HG02759 (cell line): ENCODE results near the gene SPATA31C1.
"Not testable (repeated sequence)": the region's sequence is repeated elsewhere in the genome, so short reads cannot be mapped to it uniquely, and the experiment has no call there.

ENCODE experiments used
- ATAC-seq: cut with Tn5 transposase; IDR thresholded peaks from one replicate; pipeline ENCODE4 v1.9.1; 2021; ENCODE audit warnings: mild to moderate bottlenecking, moderate library complexity; ENCODE audit not compliant: unreplicated experiment

SPATA31C1 gene

GRCh38 chr9:87917662-87918061 is at the start of gene SPATA31C1:
SPATA31C1 (plus strand) TSS chr9:87917962.
- not testable (repeated sequence) for ATAC-seq

GRCh38 chr9:87868175-87868574 is 49.6 kb upstream of the SPATA31C1 start:
- ATAC-seq: no peak

DNA sequence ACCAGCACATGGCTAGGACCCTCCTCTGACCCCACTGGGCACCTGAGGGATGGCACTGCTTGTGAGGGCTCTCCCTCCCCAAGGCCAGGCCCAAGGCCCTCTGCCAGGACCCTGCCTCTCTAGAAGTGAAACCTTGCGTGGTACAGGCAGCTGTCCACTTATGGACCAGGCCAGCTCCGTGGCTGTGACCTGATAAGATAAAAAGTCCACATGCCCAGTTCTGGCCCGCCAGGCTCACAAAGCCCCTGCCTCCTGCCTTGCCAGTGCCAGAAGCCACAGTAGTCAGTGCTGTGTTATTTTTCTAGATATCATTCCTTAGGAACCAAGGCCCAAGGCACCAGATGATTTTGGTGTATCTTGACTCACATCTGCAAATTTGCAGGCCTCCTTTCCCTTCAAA is 49.1 kb upstream of the SPATA31C1 start:
- ATAC-seq: no peak

- no peak for ATAC-seq
These were observed 48.7 kb upstream of the SPATA31C1 start for GRCh38 chr9:87869082-87869481.

DNA sequence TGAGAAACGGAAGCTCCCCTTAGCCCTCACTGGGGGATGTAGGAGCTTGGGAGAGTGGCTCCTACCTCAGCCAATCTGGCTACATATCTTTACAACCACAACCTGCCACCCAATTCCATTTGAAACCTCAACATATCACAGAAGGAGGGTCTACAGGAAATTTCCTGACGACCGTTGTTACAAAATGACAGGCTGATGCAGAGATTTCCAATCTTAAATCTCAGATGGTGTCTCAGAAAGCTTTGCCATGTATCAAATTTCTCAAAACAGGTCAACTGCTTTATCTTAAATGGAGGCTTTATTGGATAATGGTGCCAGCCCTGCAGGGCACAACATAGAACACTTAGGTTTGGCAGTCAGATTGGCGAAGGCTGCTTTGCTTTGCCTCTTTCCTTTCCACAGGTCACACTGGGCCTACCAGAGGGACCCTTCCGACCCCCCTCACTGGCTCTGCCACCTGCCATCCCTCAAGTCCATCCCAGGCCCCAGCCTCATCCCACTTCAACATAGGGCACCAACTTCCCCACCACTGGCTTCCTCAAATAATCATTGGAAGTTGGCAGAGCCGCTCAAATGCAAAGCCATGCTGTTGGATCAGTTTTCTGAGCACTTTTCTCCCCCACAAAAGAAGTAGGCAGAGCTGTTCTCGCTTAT is 46.2 kb upstream of the SPATA31C1 start:
- ATAC-seq: no peak

DNA sequence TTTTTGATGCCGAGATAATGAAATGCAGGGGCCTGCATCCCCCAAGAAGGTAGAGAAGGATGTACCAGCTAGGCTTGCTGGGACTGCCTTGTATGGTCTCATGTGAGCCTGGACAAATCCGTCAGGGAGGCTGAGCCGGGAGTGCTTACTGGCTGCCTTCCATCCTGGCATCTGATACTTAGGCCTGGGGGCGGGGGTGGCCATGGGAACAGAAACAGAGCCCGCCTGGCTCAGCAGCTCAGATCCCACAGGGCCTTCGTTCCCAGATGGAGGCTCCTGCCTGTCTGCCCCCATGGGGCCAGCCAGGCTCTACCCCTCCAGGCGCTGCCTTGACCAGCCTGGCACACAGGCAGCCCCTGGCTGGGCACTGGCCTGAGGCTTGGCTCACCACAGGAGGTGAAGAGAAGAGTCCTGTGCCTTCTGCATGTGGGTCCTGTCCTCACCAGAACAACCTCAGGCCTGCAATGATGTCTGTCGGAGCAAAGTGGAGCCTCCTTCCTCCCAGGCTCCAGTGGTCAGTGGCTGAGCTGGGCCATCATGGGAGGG is 45.6 kb upstream of the SPATA31C1 start:
- no peak for ATAC-seq

- no peak for ATAC-seq
These were observed 44.0 kb upstream of the SPATA31C1 start for GRCh38 chr9:87873607-87874303.

GRCh38 chr9:87874304-87874623 is 43.5 kb upstream of the SPATA31C1 start:
- no peak for ATAC-seq

DNA sequence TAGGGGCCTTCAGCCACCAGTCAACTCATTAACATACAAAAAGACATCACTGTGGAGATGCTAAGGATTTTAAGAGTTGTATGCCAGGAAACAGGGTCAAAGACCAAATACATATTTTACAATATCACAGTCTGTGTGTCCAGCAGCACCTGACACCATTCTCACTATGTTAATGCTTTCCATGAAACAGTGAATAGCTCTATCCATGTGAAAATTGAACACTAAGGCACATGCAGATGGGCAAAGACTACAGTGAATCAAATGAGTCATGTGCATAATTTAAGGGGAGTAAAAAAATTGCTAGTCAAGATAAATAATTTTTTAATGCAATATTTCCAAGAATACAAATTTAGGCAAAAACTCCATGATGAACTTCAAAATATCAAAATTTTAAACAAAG is 42.7 kb upstream of the SPATA31C1 start:
- ATAC-seq: no peak

DNA sequence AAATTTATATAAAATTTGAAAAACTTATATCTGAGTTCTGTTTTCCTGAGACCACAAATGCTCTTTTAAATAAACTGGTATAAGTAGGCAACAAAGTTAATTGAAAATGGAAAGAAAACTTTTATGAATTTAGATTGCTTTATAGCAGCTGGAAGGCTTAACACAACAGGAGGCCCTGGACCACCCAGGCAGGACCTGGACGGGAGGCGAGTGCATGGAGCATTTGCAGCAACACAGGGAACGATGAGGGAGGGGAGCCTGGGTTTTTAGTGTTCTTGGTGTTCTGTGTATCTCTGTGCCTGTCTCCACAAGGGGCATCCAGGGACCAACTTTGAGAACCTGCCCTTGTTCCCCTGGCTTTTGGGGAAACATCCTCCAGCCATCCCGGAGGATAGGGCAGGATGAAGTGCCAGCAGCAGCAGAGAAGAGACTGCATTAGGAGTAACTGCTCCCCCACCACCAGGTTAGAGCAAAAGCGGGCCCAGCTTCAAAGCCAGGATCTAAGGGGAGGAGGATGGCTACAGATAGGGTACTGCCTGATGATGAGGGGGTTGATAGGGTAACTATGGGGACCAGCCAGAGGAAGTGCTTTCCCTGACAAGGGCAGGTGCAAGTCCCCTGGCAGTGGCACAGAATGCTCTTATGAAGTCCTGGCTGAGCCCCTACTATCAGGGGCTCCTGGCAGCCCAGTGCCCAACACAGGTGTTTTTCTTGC is 41.8 kb upstream of the SPATA31C1 start:
- no peak for ATAC-seq

- ATAC-seq: no peak
These were observed 41.1 kb upstream of the SPATA31C1 start for GRCh38 chr9:87876708-87877107.

GRCh38 chr9:87878989-87879511 is 38.7 kb upstream of the SPATA31C1 start:
- ATAC-seq: no peak

- ATAC-seq: no peak
These were observed 37.6 kb upstream of the SPATA31C1 start for GRCh38 chr9:87880116-87880515.

- no peak for ATAC-seq
These were observed 37.1 kb upstream of the SPATA31C1 start for GRCh38 chr9:87880683-87881082.

DNA sequence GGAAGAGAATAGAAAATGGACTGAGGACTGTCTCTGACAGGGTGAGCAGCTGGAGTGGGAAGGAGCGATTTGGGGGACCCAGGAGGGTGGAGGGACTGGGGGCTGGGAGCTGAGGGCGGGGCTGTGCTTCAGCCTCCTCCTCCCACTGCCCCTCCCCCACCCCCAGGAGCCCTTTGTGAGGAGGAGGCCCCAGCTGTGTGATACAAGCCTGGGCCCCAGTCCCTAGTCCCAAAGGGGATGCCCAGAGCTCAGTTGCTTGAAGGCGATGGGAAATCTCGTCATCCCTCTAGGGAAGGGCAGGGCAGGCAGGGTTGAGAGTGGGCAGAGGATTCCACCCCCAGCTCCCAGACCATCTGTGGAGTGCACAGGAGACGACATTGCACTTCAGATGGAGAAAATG is 35.1 kb upstream of the SPATA31C1 start, which contains the start of gene SPATA31E1:
Gene SPATA31E1 (plus strand): TSS at position 251 of the 400 bp plus-strand sequence. CDS start 15 bp downstream, at position 266.
- ATAC-seq: no peak

DNA sequence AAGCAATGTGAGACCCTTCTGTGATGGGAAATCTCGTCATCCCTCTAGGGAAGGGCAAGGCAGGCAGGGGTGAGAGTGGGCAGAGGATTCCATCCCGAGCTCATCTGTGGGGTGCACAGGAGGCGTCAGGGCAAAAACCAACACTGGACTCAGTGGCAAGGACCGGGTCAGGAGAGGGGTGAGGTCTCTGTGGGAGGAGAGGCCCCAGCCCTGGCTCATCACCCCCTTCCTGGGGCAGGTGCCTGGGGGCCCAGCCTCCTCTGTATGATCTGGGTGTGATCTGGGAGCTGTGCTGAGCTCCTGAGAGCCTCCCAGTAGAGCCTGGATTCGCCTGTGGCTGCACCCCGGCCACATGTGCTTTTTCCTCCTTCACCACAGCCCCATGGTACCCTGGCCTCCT is 34.5 kb upstream of the SPATA31C1 start:
- ATAC-seq: no peak

- ATAC-seq: no peak
These were observed 33.8 kb upstream of the SPATA31C1 start for GRCh38 chr9:87883990-87884389.

DNA sequence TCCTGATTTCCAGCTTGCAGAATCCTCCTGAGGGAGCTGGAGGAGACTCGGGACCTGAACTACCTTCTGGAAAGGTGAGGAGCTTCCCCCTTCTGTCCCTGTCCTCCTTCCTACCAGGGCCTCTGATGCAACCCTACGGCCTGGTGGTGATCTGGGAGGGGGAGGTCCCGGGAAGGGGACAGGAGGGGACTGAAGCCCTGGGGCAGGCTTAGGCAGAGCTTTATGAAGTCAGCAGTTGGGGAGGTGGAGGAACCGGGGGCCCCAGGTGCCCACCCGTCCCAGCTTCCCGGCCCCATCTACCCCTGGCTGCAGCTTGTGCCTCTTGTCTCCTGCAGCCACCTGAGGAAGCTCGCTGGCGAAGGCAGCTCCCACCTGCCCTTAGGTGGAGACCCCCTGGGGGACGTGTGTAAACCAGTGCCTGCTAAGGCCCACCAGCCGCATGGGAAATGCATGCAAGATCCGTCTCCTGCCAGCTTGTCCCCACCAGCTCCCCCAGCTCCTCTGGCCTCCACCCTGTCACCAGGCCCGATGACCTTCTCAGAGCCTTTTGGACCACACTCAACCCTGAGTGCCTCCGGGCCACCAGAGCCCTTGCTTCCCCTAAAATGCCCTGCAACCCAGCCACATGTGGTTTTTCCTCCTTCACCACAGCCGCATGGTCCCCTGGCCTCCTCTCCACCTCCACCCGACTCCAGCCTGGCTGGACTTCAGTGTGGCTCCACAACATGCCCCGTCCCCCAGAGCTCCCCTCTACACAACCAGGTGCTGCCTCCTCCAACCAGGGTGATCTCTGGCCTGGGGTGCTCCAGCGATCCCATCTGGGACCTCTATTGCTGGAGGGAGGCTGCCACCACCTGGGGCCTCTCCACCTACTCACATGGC is 32.9 kb upstream of the SPATA31C1 start:
- no peak for ATAC-seq

DNA sequence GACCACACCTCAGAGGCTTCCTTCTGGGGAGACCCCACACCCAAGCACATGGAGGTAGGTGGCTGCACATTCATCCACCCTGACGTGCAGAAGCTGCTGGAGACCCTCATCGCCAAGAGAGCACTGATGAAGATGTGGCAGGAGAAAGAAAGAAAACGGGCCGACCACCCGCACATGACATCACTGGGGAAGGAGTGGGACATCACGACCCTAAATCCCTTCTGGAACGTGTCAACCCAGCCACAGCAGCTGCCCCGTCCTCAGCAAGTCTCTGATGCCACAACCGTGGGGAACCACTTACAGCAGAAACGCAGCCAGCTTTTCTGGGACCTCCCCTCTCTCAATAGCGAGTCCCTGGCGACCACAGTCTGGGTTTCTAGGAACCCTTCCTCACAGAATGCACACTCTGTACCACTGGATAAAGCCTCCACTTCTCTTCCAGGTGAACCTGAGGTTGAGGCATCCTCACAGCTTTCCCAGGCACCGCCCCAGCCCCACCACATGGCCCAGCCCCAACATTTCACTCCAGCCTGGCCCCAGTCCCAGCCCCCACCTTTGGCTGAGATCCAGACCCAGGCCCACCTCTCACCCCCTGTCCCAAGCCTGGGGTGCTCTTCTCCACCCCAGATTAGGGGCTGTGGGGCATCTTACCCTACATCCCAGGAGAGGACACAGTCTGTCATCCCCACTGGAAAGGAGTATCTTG is 32.1 kb upstream of the SPATA31C1 start:
- ATAC-seq: no peak
